ENCODE measurements around the gene ARAP2. TPM values are rescaled to one million over a fixed set of nuclear protein-coding genes. Genes with fewer than 3 reads are reported as not detected.

Gene ARAP2
- total and polyA plus RNA-seq, 2 of the 13 experiments (the other 11 are each of a cell fraction or from before 2014, with no cell fraction given): 0.37 to 1.4 TPM

DNA sequence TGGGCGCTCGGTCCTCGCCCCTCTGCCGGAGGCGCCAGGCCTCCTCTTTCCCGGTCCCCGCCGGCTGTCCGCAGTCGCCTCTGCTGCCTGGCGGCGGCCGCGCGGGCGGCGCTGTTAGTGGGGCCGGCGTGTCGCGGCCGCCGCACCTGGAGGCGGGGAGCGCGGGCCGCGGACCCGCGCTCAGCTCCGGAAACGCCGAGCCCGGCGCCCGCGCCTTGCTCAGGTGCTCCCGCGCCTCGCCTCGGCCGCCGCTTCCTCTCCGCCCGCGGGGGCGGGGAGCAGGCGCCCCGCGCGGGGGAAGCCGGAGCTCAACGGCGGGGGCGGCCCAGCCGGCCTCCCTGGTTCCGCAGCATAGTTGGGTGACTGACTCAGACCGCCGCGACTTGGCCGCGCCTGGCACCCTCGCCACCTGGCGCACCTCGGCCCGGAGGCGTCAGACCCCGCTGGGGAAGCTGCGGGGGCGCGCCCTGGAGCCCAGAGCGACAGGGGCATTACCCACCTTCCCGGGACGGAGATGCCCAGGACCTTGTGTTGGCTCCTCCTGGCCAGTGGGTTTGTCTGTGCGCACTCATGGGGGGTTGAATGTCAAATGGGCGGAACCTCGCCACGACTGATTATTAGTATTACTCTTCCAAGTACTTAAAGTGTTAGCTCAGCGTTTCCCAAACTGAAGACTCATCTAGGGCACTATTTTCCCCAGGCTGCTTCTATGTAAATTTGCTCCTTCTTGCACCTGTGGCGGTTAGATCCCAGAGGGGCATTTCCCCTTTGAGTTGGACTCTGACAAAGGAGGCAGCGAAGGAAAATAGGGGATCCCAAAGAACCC is at the start of gene ARAP2 (continued):
- TF ChIP-seq, protein P1, sequence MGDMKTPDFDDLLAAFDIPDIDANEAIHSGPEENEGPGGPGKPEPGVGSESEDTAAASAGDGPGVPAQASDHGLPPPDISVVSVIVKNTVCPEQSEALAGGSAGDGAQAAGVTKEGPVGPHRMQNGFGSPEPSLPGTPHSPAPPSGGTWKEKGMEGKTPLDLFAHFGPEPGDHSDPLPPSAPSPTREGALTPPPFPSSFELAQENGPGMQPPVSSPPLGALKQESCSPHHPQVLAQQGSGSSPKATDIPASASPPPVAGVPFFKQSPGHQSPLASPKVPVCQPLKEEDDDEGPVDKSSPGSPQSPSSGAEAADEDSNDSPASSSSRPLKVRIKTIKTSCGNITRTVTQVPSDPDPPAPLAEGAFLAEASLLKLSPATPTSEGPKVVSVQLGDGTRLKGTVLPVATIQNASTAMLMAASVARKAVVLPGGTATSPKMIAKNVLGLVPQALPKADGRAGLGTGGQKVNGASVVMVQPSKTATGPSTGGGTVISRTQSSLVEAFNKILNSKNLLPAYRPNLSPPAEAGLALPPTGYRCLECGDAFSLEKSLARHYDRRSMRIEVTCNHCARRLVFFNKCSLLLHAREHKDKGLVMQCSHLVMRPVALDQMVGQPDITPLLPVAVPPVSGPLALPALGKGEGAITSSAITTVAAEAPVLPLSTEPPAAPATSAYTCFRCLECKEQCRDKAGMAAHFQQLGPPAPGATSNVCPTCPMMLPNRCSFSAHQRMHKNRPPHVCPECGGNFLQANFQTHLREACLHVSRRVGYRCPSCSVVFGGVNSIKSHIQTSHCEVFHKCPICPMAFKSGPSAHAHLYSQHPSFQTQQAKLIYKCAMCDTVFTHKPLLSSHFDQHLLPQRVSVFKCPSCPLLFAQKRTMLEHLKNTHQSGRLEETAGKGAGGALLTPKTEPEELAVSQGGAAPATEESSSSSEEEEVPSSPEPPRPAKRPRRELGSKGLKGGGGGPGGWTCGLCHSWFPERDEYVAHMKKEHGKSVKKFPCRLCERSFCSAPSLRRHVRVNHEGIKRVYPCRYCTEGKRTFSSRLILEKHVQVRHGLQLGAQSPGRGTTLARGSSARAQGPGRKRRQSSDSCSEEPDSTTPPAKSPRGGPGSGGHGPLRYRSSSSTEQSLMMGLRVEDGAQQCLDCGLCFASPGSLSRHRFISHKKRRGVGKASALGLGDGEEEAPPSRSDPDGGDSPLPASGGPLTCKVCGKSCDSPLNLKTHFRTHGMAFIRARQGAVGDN (CRISPR knock-in tag; IDR thresholded peaks at IDR 0.05): peak; percentile 32; the same call in 1 of the 2 replicates
- TF ChIP-seq CCDC6 (CRISPR knock-in tag; IDR thresholded peaks at IDR 0.05): no peak
- TF ChIP-seq, protein P2, sequence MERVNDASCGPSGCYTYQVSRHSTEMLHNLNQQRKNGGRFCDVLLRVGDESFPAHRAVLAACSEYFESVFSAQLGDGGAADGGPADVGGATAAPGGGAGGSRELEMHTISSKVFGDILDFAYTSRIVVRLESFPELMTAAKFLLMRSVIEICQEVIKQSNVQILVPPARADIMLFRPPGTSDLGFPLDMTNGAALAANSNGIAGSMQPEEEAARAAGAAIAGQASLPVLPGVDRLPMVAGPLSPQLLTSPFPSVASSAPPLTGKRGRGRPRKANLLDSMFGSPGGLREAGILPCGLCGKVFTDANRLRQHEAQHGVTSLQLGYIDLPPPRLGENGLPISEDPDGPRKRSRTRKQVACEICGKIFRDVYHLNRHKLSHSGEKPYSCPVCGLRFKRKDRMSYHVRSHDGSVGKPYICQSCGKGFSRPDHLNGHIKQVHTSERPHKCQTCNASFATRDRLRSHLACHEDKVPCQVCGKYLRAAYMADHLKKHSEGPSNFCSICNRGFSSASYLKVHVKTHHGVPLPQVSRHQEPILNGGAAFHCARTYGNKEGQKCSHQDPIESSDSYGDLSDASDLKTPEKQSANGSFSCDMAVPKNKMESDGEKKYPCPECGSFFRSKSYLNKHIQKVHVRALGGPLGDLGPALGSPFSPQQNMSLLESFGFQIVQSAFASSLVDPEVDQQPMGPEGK (CRISPR knock-in tag; IDR thresholded peaks at IDR 0.05): peak; percentile 19; the same call in 1 of the 2 replicates
- no peak for TF ChIP-seq ERF (CRISPR knock-in tag; IDR thresholded peaks at IDR 0.05)
- TF ChIP-seq FOXK2 (IDR thresholded peaks at IDR 0.05): no peak
- TF ChIP-seq POLR2G (IDR thresholded peaks at IDR 0.05; ENCODE audit: low read depth, low read length): 0 out of 2 replicates have a peak, but pooled peaks have one; percentile 38
- peak; percentile 42; the same call in 1 of the 2 replicates for TF ChIP-seq RBFOX2 (IDR thresholded peaks at IDR 0.05; ENCODE audit: low read depth, low read length)
- TF ChIP-seq, protein P3, sequence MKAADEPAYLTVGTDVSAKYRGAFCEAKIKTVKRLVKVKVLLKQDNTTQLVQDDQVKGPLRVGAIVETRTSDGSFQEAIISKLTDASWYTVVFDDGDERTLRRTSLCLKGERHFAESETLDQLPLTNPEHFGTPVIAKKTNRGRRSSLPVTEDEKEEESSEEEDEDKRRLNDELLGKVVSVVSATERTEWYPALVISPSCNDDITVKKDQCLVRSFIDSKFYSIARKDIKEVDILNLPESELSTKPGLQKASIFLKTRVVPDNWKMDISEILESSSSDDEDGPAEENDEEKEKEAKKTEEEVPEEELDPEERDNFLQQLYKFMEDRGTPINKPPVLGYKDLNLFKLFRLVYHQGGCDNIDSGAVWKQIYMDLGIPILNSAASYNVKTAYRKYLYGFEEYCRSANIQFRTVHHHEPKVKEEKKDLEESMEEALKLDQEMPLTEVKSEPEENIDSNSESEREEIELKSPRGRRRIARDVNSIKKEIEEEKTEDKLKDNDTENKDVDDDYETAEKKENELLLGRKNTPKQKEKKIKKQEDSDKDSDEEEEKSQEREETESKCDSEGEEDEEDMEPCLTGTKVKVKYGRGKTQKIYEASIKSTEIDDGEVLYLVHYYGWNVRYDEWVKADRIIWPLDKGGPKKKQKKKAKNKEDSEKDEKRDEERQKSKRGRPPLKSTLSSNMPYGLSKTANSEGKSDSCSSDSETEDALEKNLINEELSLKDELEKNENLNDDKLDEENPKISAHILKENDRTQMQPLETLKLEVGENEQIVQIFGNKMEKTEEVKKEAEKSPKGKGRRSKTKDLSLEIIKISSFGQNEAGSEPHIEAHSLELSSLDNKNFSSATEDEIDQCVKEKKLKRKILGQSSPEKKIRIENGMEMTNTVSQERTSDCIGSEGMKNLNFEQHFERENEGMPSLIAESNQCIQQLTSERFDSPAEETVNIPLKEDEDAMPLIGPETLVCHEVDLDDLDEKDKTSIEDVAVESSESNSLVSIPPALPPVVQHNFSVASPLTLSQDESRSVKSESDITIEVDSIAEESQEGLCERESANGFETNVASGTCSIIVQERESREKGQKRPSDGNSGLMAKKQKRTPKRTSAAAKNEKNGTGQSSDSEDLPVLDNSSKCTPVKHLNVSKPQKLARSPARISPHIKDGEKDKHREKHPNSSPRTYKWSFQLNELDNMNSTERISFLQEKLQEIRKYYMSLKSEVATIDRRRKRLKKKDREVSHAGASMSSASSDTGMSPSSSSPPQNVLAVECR (CRISPR knock-in tag; IDR thresholded peaks at IDR 0.05; ENCODE audit: borderline replicate concordance): peak; percentile 18; the same call in 1 of the 2 replicates
- TF ChIP-seq, protein P4, sequence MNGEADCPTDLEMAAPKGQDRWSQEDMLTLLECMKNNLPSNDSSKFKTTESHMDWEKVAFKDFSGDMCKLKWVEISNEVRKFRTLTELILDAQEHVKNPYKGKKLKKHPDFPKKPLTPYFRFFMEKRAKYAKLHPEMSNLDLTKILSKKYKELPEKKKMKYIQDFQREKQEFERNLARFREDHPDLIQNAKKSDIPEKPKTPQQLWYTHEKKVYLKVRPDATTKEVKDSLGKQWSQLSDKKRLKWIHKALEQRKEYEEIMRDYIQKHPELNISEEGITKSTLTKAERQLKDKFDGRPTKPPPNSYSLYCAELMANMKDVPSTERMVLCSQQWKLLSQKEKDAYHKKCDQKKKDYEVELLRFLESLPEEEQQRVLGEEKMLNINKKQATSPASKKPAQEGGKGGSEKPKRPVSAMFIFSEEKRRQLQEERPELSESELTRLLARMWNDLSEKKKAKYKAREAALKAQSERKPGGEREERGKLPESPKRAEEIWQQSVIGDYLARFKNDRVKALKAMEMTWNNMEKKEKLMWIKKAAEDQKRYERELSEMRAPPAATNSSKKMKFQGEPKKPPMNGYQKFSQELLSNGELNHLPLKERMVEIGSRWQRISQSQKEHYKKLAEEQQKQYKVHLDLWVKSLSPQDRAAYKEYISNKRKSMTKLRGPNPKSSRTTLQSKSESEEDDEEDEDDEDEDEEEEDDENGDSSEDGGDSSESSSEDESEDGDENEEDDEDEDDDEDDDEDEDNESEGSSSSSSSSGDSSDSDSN (CRISPR knock-in tag; IDR thresholded peaks at IDR 0.05): peak; percentile 74; the same call in 1 of the 2 replicates
- TF ChIP-seq CBX1 (IDR thresholded peaks at IDR 0.05; ENCODE audit: low read depth): no peak
- no peak for TF ChIP-seq RBAK (CRISPR knock-in tag; IDR thresholded peaks at IDR 0.05)
- TF ChIP-seq ELF4 (CRISPR knock-in tag; IDR thresholded peaks at IDR 0.05; ENCODE audit: borderline replicate concordance): no peak
- peak; percentile 58 for TF ChIP-seq HNRNPLL (IDR thresholded peaks at IDR 0.05; ENCODE audit: low read depth, low read length, poor library complexity, severe bottlenecking)
- peak; percentile 33 to 41; a peak in 3 of 4 replicates for TF ChIP-seq MAFK (conservative IDR thresholded peaks at IDR 0.05 in 1 of 2, IDR thresholded peaks at IDR 0.05 in 1 of 2; ENCODE audit: low read length in 2 of 2)
- 0 out of 2 replicates have a peak, but pooled peaks have one; percentile 39 for TF ChIP-seq ZFY (CRISPR knock-in tag; IDR thresholded peaks at IDR 0.05)
